GM18861 (cell line): ENCODE measurements around the gene FAIM2.
"Not testable (repeated sequence)": the region's sequence is repeated elsewhere in the genome, so short reads cannot be mapped to it uniquely, and the experiment has no call there.

ENCODE experiments used
- ATAC-seq: cut with Tn5 transposase; IDR thresholded peaks from one replicate; pipeline ENCODE4 v1.9.1; 2021; ENCODE audit not compliant: unreplicated experiment

FAIM2 gene

GRCh38 chr12:49866859-49867569 is 36.7 kb downstream of the FAIM2 start:
- ATAC-seq, result no peak

GRCh38 chr12:49865782-49866135 is 37.9 kb downstream of the FAIM2 start:
- no peak for ATAC-seq

GRCh38 chr12:49865109-49865781 is 38.5 kb downstream of the FAIM2 start:
- ATAC-seq, result no peak

- no peak for ATAC-seq
These were observed 39.0 kb downstream of the FAIM2 start for GRCh38 chr12:49864798-49865090.

GRCh38 chr12:49863946-49864797 is 39.5 kb downstream of the FAIM2 start:
- no peak for ATAC-seq

- ATAC-seq, result not testable (repeated sequence)
These were observed 42.8 kb downstream of the FAIM2 start for GRCh38 chr12:49860921-49861320.

- ATAC-seq, result not testable (repeated sequence)
These were observed 47.8 kb downstream of the FAIM2 start for GRCh38 chr12:49855890-49856289.

GRCh38 chr12:49854976-49855375 is 48.7 kb downstream of the FAIM2 start:
- no peak for ATAC-seq

GRCh38 chr12:49853671-49854070 is 50.0 kb downstream of the FAIM2 start:
- no peak for ATAC-seq

GRCh38 chr12:49847161-49847560 is 56.5 kb downstream of the FAIM2 start:
- ATAC-seq, result no peak

- no peak for ATAC-seq
These were observed 57.7 kb downstream of the FAIM2 start for GRCh38 chr12:49846032-49846431.

- ATAC-seq, result no peak
These were observed 59.7 kb downstream of the FAIM2 start for GRCh38 chr12:49843876-49844437.

GRCh38 chr12:49843411-49843810 is 60.3 kb downstream of the FAIM2 start:
- peak; percentile 5 for ATAC-seq

- peak; percentile 83 for ATAC-seq
These were observed 61.0 kb downstream of the FAIM2 start, which contains the start of gene BCDIN3D for GRCh38 chr12:49842519-49843352. TSS of gene BCDIN3D (minus strand) at chr12:49843106. CDS start at chr12:49843087, 19 bp downstream.

GRCh38 chr12:49838973-49839633 is 64.6 kb downstream of the FAIM2 start:
- ATAC-seq, result no peak

- ATAC-seq, result no peak
These were observed 70.8 kb downstream of the FAIM2 start for GRCh38 chr12:49832836-49833421.

GRCh38 chr12:49831717-49832116 is 72.0 kb downstream of the FAIM2 start:
- ATAC-seq, result no peak

GRCh38 chr12:49828133-49829091 is 75.3 kb downstream of the FAIM2 start, which contains the start of gene NCKAP5L:
TSS of gene NCKAP5L (minus strand) at chr12:49828413. CDS start at chr12:49804044, 24,369 bp downstream.
- ATAC-seq, result peak; percentile 67
